GM15510 (cell line): ENCODE results near the gene MVB12B.

Experiments
- POLR2A ChIP-seq: IDR thresholded peaks from 3 replicates; pipeline ENCODE4 v1.6.1; 2011; ENCODE audit warnings: borderline replicate concordance; ENCODE audit not compliant: insufficient read length; ENCODE audit errors: extremely low read depth

Gene MVB12B

DNA sequence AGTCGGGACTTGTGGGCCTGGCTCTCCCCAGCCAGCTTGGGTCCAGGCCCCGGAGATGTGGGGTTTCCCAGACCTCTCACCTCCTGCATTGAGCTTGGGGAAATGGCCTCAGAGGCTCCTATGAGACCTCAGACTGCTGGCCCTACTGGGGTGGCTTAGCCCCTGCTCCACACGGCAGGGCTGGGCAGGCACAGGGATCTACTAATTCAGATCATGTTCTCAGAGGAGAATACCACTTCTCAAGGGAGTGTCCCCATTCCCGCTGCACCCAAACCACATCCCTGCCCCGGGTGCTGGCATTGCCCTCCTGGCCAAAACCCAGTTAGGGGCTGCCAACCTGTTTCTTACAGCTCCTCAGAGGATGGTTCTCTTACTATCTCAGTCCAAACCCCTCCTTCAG, 205.0 kb downstream of the MVB12B start:
- TF ChIP-seq POLR2A, result no peak

DNA sequence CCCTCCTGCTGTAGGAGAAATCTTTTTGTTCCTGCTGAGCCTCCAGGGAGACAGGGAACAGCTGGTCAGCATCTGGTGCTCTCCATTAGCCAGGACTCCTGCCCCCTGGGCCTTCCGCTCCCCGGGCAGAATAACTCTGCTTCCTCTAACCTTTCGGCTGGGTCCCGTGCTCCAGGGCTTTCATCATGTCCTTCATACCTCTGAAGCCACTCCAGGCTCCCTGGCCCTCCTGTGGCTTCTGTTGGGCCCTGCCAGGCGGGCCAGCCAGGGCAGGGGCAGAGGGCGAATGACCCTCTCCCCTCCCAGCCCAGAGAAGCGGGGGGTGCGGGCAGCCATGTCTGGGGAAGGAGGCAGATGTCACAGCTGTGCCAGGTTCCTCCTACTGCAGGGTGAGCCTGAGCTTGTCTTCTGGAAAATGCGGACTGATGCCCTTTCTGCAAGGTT, 205.4 kb downstream of the MVB12B start:
- TF ChIP-seq POLR2A, result no peak

DNA sequence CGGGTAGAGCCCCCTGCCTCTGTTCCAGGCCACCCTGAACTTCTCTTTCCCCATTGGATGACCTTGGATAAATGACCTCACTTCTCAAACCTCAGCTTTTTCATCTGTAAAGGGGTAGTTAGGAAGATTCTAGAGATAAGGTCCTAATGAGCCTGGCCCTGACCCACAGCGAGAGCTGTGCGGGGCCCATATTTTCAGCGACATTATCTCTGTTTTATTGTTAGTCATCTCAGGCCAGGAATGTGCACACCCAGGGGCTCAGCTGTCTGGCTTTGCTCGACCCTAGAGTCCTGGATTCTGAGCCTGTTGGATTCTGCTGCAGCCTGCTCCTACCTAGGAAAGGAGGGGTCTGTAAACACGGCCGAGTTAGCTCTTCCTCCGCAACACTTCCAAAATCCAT, 205.9 kb downstream of the MVB12B start:
- no peak for TF ChIP-seq POLR2A

DNA sequence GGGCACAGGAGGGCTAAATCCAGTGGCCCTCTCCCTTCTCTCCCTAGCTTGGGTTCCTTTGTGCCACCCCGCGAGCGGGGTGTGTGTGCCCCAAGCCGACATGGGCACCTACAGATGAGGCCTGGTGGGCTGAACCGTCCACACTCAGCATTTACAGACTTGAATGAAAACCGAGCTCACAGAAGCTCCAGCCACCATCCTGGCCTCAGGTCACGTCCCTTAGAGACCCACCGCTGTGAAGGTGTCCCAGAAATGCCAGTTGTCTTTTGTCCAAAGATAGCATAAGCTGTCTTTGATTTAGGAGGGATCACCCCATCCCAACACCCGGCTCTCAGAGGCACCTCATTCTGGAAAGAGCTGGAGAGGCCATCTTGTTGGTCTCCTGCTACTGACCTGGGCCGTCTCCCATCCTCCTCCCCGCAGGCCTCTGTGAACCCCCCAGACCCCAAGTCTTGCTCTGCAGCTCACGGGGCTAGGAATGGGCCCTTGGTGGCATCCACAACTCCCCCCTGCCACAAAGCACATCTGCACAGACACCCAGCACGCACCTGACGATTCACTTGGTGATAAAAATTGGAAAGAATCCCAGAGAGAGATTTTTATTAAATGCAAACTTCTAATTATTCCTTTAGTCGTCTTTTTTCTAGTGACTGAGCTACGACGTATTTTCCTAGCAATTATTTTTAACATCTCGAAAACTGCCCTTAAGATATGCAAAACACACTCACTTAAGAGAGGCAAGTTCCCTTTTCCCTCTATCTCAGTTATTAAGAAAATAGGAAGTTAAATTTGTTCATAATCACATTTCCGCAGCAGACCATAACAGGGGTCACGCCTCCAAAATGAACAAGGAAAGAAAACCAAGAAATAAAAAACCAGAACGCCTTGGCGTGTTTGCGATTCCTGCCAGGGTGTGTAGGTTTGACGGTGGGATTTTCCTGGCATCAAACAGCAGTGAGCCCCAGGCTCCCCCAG, 206.6 kb downstream of the MVB12B start:
- TF ChIP-seq POLR2A, result no peak

DNA sequence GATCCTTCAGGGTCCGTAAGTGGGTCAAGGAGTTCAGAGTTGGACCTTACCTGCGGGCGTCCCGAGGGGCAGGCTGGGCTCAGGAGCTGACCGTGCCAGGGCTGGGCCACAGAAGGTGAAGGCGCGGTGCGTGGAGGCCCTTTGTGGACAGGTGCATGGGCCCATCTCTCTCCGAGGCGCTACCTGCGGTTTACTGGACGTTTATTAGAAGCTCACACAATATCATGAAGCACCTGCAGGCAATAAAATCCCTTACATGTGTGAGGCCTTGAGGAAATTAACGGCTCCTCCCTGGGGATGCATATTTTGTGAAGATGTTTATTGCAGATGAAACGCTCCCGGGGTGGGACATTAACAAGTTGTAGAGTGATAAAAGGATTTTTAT, 207.3 kb downstream of the MVB12B start:
- TF ChIP-seq POLR2A, result no peak

DNA sequence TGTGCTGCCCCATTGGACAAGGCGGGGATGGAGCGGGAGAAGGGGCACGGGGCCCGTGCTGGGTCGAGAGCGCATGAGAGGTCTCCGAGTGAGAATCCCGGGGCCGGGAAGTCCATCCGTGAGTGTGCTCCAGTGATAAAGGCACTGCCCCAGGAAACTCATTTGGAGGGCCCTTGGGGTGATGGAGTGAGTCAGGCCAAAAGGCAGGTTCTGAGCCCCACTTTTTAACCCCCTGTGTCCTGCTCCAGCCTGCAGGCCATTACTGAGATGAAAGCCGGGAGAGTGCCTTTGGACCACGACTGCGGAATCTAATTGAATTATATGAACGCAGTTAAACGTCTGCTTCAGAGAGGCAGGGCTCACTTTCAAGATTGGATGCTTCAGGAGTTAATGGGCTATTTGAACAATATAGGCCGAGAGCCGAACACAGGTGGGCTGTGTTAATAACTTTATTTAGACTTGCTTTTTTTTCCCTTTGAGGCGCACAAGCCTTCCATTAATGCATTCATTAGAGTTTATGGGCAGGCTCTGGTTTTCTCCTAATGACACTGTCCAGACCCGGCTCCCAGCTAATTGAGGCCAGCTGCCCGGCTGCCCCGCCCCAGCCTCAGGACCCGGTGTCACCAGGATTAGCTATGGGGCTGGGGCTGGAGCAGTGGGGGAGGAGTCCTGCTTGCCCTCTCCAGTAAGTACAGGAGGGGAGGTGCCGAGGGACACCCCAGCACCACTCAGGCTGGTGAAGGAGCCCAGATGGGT, 208.0 kb downstream of the MVB12B start:
- TF ChIP-seq POLR2A, result no peak

DNA sequence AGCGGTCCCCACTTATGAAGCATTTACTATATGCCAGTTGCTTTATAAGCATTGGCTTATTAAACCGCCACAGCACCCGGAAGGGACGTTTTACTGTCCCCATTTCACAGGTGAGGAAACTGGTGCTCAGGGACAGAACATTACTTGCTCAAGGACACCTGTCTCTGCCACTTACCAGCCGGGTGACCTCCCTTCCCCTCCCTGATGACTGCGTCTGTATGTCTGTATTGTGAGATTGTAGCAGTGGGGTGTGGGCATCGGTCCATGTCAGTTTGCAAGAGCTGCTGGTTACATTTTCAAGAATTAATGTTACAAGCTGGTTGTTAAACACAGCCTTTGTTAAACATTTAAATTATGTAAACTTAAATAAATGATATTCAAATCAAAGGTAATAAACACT, 209.5 kb downstream of the MVB12B start:
- TF ChIP-seq POLR2A, result no peak

DNA sequence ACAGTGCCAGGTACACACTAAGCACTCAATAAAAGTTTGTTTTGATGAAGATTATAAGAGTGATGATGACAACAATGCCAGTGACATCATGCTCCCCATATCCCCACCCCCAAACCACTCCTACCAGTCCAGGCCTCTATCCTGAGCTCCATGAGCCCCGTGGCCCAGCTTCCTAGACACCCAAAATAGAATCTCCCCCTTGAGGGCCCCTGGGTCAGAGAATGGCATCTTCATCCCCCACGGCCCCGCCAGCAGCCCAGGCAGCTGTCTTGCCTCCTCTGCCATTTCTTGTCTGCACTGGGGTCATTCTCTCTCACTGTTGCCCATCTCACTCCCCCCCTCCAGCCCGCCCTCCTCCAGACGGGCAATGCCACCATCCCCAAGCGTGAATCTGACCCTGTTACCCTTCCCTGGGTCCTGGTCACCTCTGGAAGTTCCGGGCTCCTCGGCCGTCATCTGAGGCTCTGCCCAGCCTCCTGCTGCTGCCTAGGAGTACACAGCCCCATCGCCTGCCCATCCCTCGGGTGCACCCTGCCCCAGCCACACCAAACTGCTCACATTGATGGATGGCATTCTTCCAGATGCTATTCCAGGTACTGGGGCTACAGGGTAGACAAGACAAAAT, 210.3 kb downstream of the MVB12B start:
- TF ChIP-seq POLR2A, result no peak

DNA sequence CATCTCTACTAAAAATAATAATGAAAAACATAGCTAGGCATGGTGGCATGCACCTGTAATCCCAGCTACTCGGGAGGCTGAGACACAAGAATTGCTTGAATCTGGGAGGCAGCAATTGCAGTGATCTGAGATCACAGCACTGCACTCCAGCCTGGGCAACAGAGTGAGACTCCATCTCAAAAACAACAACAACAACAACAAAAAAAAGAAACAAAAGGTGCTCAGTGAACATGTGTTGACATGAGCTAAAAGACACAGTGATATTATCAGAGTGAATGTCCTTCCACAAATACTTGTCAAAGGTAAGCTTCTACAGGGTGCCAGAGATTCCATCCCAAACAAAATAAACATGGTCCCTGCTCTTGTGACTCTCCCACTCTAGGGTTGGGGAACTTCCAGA, 211.9 kb downstream of the MVB12B start:
- no peak for TF ChIP-seq POLR2A

DNA sequence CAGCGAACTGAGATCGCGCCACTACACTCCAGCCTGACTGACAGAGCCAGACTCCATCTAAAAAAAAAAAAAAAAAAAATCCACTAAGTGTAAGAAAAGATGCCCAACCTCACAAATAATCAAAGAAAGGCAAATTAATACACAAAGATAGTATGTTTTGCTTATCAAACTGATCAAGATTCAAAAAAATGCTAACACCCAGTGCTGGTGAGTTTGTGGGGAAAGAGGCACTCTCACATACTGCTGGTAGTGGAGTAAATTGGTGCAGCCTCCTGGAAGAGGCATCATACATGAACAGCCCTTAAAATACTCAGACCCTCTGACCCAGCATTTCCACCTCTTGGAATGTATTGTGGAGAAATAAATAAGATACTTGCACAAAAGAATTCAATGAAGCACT, 216.9 kb downstream of the MVB12B start:
- no peak for TF ChIP-seq POLR2A

DNA sequence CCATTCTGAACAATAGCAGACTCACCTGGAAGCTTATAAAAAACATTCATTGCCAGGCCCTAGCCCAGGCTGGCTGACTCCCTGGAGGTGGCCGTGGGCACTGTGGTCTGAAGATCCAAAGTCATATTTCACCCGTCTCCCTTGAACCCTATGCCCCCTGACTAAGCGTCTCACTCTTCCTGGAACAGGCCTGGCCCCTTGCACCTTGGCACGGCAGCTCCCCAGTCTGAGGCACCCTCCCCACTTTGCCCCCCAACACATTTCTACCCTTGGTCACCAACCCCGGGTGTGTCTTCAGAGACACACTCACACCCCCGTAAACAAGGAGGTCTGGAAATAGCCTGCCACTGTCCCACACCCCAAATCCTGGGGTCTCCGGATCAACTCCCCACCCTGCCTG, 218.5 kb downstream of the MVB12B start:
- no peak for TF ChIP-seq POLR2A

DNA sequence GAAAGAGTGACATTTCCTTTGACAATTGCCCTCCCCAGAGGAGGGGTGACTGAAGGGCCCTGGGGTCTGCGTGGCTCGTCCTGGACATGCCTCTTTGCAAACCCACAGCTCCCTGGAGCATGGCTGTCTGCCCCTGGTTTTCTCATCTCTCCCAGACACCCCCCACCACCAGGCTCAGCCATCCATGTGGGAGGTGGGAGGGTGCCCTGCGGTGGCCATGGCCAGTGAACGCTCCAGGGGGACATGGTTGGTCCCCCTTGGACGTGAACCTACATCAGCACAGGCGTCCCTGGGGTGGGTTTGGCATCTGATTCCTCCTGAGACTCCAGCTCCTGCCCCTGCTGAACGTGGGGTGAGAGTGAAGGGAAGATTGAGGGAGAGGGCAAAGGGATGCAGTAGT, 219.4 kb downstream of the MVB12B start:
- TF ChIP-seq POLR2A, result no peak

DNA sequence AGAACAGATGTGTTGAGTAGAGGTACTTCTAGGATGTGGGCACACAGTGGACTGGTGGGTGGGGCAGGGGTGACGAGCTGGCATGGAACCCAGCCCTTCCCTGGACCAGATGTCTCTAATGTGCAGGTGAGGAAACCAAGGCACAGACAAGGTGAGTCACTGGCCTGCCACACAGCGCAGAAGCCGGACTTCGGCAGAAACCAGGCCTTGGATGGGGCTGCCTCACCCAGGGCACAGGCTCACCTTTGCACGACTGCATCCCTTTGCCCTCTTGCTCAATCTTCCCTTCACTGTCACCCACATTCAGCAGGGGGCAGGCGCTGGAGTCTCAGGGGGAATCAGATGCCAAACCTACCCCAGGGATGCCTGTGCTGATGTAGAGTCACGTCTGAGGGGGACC, 221.7 kb downstream of the MVB12B start:
- TF ChIP-seq POLR2A, result no peak

DNA sequence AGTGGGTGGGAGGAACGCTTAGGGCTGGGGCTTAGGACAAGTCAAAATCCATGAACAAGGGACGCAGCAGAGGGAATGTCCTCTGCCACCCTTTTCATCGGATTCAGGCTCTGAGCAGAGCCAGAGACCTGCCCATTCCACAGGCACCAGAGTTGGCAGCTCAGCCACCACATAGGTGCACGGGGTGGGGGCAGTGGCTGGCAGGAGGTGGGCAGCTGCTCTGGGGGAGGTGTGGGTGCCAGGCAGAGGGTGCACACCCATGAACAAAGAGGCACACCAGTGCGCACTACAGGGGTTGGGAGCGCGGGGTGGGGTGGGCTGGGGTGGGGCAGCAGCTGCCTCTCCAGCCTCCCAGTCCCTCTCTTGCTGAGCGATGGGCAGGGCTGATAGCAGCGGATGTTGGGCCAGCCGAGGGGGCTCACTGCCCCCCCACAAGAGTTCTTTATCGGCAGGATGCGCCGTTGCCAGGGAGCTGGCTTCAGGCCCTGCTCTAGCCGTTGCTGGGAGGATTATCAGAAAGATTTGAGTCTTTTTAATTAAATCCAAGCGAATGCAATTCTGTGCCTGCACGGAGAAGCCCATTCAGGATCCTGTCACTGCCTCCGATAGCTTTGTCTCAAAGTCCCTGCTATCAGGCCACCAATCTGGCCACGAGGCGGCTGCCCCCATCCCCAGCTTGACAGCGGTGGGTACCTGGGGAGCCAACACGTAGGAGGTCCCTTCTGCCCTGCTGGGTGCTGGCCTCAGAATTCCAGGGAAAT, 222.8 kb downstream of the MVB12B start:
- no peak for TF ChIP-seq POLR2A
